BLaER1 (cell line): Measurements from ENCODE around the gene SPAG5.

Experiments used
- H3K27ac ChIP-seq: shearing (Covaris generic); formaldehyde crosslinking; 2 replicates; pipeline ENCODE4 v1.8.1; 2022
- H3K27me3 ChIP-seq: shearing (Covaris generic); formaldehyde crosslinking; 2 replicates; pipeline ENCODE4 v1.8.1; 2022
- H3K36me3 ChIP-seq: shearing (Covaris generic); formaldehyde crosslinking; 2 replicates; pipeline ENCODE4 v1.8.1; 2022
- H3K4me1 ChIP-seq: shearing (Covaris generic); formaldehyde crosslinking; 2 replicates; pipeline ENCODE4 v1.8.1; 2022
- H3K4me2 ChIP-seq: shearing (Covaris generic); formaldehyde crosslinking; 2 replicates; pipeline ENCODE4 v1.8.1; 2022
- H3K4me3 ChIP-seq: shearing (Covaris generic); formaldehyde crosslinking; 2 replicates; pipeline ENCODE4 v1.8.1; 2022
- H3K9ac ChIP-seq: shearing (Covaris generic); formaldehyde crosslinking; 2 replicates; pipeline ENCODE4 v1.8.1; 2022
- H3K9me3 ChIP-seq: shearing (Covaris generic); formaldehyde crosslinking; 2 replicates; pipeline ENCODE4 v1.8.1; 2022
- H4K20me1 ChIP-seq: shearing (Covaris generic); formaldehyde crosslinking; 2 replicates; pipeline ENCODE4 v1.8.1; 2022
- Cebpa-rat ChIP-seq: shearing (Covaris generic); IDR thresholded peaks from 2 replicates; pipeline ENCODE4 v1.8.1; 2022

Gene SPAG5

GRCh38 chr17:28634206-28634865, 35.5 kb upstream of the SPAG5 start:
- Histone ChIP-seq H3K9ac (no peak overlapping the region), H3K36me3 (peaks cover 100% of the 10 kb centered on the region), H3K4me1 (no peaks in the 10 kb centered on the region)

DNA sequence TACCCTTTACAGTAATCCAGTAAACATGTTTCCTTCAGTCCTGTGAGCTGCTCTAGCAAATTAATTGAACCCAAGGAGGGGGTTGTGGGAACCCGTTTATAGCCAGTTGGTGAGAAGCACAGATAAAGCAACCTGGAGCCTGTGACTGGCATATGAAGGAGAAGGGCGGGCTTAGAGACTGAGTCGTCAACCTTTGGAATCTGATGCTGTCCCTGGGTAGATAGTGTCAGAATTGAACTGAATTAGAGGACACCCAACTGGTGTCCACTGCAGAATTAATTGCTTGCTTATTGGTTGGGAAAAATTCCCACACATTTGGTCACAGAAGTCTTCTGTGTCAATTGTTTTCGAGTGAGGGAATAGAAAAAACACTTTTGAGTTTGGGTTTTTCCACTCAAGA, 28.0 kb upstream of the SPAG5 start:
- Histone ChIP-seq H3K27me3 (no peaks in the 10 kb centered on the region), H3K36me3 (peaks cover 100% of the 10 kb centered on the region), H3K9me3 (no peaks in the 10 kb centered on the region), H3K9ac (no peak overlapping the region), H3K27ac (no peak overlapping the region), H3K4me3 (no peak overlapping the region), H3K4me1 (no peaks in the 10 kb centered on the region), H3K4me2 (no peak overlapping the region), H4K20me1 (peaks cover 79% of the 10 kb centered on the region)
- TF ChIP-seq Cebpa-rat: no peak

More at GRCh38 chr17:28634206-28634865, 35.5 kb upstream of the SPAG5 start:
- Histone ChIP-seq H3K27ac (no peak overlapping the region), H3K4me3 (no peak overlapping the region), H4K20me1 (peaks cover 95% of the 10 kb centered on the region), H3K9me3 (no peaks in the 10 kb centered on the region), H3K27me3 (no peaks in the 10 kb centered on the region), H3K4me2 (no peak overlapping the region)
- no peak for TF ChIP-seq Cebpa-rat

DNA sequence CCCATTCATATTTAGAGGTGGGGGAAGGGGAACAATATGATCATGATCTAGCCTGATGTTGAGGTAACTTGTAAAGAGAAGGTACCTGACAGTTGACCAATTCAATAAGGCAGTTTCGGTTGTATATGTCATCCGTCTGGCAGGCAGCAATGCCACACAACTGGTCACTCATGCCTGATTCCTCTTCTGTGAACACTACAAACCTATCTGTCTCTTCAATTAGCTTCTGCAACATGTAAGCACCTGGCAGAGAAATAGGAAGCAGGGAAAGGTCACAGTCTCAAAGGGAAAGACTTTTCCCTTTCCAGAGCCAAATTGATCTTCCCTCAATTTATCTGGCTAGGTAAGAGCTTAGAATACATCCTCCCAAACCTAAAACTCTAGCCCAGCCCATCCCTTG, 25.3 kb upstream of the SPAG5 start:
- no peak overlapping the region for H3K4me2 ChIP-seq
- H3K27ac ChIP-seq: no peak overlapping the region
- H3K9me3 ChIP-seq: no peaks in the 10 kb centered on the region
- H3K9ac ChIP-seq: no peak overlapping the region
- no peak for TF ChIP-seq Cebpa-rat
- H3K4me3 ChIP-seq: no peak overlapping the region
- peaks cover 100% of the 10 kb centered on the region for H3K36me3 ChIP-seq
- H3K27me3 ChIP-seq: no peaks in the 10 kb centered on the region
- H3K4me1 ChIP-seq: no peaks in the 10 kb centered on the region
- peaks cover 77% of the 10 kb centered on the region for H4K20me1 ChIP-seq

DNA sequence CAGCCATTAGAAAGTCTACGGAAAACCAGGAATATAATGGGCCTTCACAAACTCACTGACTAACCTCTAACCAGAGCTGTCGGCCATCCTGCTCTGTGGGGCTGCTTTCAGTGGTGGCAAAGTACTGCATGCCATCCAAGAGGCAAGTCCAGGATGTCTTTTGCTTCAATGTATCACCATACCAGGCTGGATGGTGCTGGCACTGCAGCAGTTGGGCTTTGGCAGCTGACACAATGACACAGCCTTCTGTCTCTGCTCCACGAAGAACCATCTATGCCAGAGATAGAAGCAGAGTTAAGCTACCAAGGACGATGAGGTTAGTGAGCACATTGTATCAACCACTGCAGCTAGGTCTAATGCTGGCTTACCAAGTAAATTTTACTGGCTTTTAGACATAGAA, 24.9 kb upstream of the SPAG5 start:
- H4K20me1 ChIP-seq: peaks cover 77% of the 10 kb centered on the region
- no peak for TF ChIP-seq Cebpa-rat

GRCh38 chr17:28622186-28622585, 23.4 kb upstream of the SPAG5 start:
- H3K4me2 ChIP-seq: no peak overlapping the region
- no peaks in the 10 kb centered on the region for H3K9me3 ChIP-seq
- no peaks in the 10 kb centered on the region for H3K4me1 ChIP-seq
- peaks cover 100% of the 10 kb centered on the region for H3K36me3 ChIP-seq
- no peak for TF ChIP-seq Cebpa-rat
- peaks cover 66% of the 10 kb centered on the region for H4K20me1 ChIP-seq
- no peak overlapping the region for H3K4me3 ChIP-seq
- H3K27me3 ChIP-seq: no peaks in the 10 kb centered on the region
- H3K27ac ChIP-seq: no peak overlapping the region
- no peak overlapping the region for H3K9ac ChIP-seq

More for the DNA sequence above, 24.9 kb upstream of the SPAG5 start:
- H3K27me3 ChIP-seq: no peaks in the 10 kb centered on the region
- no peaks in the 10 kb centered on the region for H3K4me1 ChIP-seq
- H3K36me3 ChIP-seq: peaks cover 100% of the 10 kb centered on the region
- H3K9ac ChIP-seq: no peak overlapping the region
- no peak overlapping the region for H3K4me2 ChIP-seq
- no peak overlapping the region for H3K4me3 ChIP-seq
- H3K27ac ChIP-seq: no peak overlapping the region
- no peaks in the 10 kb centered on the region for H3K9me3 ChIP-seq

DNA sequence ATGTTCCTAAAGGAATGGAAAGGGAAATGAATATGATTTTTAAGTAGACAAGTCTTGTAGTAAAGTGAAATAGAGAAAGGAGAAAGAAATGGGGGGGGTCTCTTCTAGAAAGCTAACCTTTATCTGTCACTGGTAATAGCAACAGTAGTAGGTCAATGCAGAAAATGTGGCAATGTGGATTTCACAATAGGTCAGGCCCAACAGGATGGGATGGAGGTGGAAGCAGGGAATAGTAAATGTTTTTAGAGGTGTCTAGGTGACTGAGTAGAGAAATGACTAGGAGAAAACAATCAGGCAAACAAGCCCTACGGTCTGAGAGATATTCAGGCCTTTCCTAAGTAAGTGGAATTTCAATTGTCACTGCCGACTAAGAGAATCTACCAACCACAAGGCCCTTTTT, 21.2 kb upstream of the SPAG5 start:
- Histone ChIP-seq H3K4me3 (no peak overlapping the region), H3K4me1 (peaks cover 1% of the 10 kb centered on the region; the same call in 1 of the 2 replicates), H3K9me3 (no peaks in the 10 kb centered on the region), H3K27me3 (no peaks in the 10 kb centered on the region), H4K20me1 (peaks cover 61% of the 10 kb centered on the region), H3K4me2 (no peak overlapping the region), H3K27ac (no peak overlapping the region), H3K36me3 (peaks cover 100% of the 10 kb centered on the region), H3K9ac (no peak overlapping the region)
- TF ChIP-seq Cebpa-rat: no peak

DNA sequence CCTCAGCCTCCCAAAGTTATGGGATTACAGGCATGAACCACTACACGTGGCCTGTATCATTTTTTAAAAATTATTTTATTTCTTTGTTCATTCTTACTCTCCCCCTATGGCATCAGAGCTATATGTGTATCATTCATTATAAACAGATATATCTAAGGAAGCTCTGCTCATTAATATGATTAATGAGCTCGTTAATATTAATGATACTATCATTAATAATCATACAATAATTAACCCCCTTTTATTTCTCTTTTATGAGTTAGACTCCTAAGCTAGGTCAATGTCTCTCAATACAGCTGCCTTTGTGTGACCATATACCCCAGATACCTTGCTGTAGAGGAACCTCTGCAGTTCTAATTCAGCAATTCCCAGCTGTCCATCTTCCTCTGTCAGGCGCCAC, 19.6 kb upstream of the SPAG5 start:
- Histone ChIP-seq H3K4me1 (peaks cover 17% of the 10 kb centered on the region), H3K4me2 (no peak overlapping the region), H3K4me3 (no peak overlapping the region), H4K20me1 (peaks cover 61% of the 10 kb centered on the region), H3K36me3 (peaks cover 100% of the 10 kb centered on the region), H3K27ac (no peak overlapping the region), H3K27me3 (no peaks in the 10 kb centered on the region), H3K9ac (no peak overlapping the region), H3K9me3 (no peaks in the 10 kb centered on the region)
- TF ChIP-seq Cebpa-rat: no peak

DNA sequence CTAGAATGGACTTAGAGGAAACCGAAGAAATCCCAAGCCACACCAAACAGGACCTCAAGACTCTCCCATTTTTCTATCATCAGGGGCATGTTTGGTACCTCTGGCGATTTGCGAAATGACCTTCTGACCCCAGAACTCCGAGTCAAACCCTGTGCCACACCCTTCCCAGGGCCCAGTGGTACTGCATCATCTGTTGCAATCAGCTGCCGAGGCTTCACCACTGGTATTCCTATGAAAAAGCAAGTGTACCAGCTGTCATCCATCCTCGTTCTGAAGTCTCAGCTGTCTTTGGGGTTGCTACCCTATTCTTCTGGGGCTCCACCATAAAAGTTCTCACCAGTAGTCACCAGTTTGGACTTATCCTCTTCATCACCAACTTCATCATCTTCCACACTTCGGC, 17.5 kb upstream of the SPAG5 start:
- Histone ChIP-seq H3K4me3 (no peak overlapping the region), H3K27ac (no peak overlapping the region), H3K36me3 (peaks cover 100% of the 10 kb centered on the region), H3K4me2 (no peak overlapping the region), H4K20me1 (peaks cover 42% of the 10 kb centered on the region), H3K9me3 (no peaks in the 10 kb centered on the region), H3K9ac (no peak overlapping the region), H3K27me3 (no peaks in the 10 kb centered on the region), H3K4me1 (peaks cover 30% of the 10 kb centered on the region)
- TF ChIP-seq Cebpa-rat: no peak

DNA sequence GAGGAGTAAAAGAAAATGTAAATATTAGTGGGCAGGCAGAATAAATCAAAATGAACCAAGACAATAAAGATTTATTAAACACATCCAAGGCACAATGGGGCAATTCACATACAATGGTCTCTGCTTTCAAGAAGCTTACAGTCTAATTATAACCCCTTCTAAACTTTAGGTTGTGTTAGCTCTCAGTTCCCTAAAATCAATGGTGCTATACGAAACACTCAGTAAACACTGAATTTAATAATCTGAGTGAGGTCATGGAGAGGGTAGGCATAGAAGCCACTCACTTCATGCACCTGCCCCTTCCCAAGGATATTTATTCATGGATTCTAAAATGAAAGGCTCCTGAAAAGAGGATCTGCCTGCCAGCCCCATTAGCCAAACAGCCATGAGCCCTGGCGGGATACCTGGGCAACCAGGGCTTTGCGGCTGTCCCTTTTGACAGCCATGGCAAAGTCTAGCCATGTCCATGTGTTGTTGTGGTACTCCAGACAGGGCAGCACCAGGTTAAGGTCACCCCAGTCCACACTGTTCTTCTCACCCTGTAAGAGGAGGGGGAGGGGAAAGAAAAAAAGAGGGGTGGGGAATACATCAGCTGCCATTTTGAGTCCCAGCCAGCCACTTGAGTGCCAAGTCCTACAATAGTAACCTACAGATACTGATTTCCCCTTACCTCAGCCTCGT, 16.6 kb upstream of the SPAG5 start:
- Histone ChIP-seq H3K27me3 (no peaks in the 10 kb centered on the region), H3K36me3 (peaks cover 100% of the 10 kb centered on the region), H3K4me3 (no peak overlapping the region), H3K9me3 (no peaks in the 10 kb centered on the region), H3K9ac (no peak overlapping the region), H3K4me1 (peaks cover 30% of the 10 kb centered on the region), H3K4me2 (no peak overlapping the region), H3K27ac (no peak overlapping the region), H4K20me1 (peaks cover 33% of the 10 kb centered on the region)
- TF ChIP-seq Cebpa-rat: no peak

- no peaks in the 10 kb centered on the region for H3K9me3 ChIP-seq
- H3K4me1 ChIP-seq: peaks cover 30% of the 10 kb centered on the region
- no peak within 1 kb of the TSS; the same call in 1 of the 2 replicates for H3K9ac ChIP-seq
- H3K4me3 ChIP-seq: no peak within 1 kb of the TSS
- H3K27me3 ChIP-seq: no peaks in the 10 kb centered on the region
- peaks cover 99% of the 10 kb centered on the region for H3K36me3 ChIP-seq
- peak within 1 kb of the TSS; percentile 41; the same call in 1 of the 2 replicates for H3K4me2 ChIP-seq
- no peak for TF ChIP-seq Cebpa-rat
- peaks cover 29% of the 10 kb centered on the region for H4K20me1 ChIP-seq
- no peak within 1 kb of the TSS for H3K27ac ChIP-seq
These were observed 15.1 kb upstream of the SPAG5 start, which contains the start of gene RSKR for GRCh38 chr17:28613931-28614381. Gene RSKR (minus strand): TSS chr17:28614185. CDS start chr17:28614161, 24 bp downstream.
